Gastrocnemius medialis (tissue), 4 donors: ENCODE measurements around the gene ADGRG4.

Experiments
- CTCF ChIP-seq, 5 experiments: fragments of 450-650 bp in 3 of 5; fragments of 200-600 bp in 2 of 5; sonication (generic) in 2 of 5; IDR thresholded peaks in 4 of 5; conservative IDR thresholded peaks in 1 of 5; 1 replicate in 4 of 5; 2 replicates in 1 of 5; pipeline ENCODE4 v1.5.1; 2016 to 2019; ENCODE audit warnings: antibody characterized with exemption in 5 of 5, mild to moderate bottlenecking in 3 of 5, moderate library complexity in 3 of 5
- POLR2A ChIP-seq, 2 donors: fragments of 450-650 bp; IDR thresholded peaks; one replicate each; pipeline ENCODE4 v1.6.1; 2017; ENCODE audit warnings: antibody characterized with exemption in 2 of 2, mild to moderate bottlenecking in 2 of 2, moderate library complexity in 2 of 2

- TF ChIP-seq CTCF (IDR thresholded peaks at IDR 0.05 in 4 of 5, conservative IDR thresholded peaks at IDR 0.05 in 1 of 5) (no peak), POLR2A (IDR thresholded peaks at IDR 0.05) (no peak)
Measured at GRCh38 chrX:136325377-136325776, 24.6 kb downstream of the ADGRG4 start.
